ENCODE data around the gene PLA2G6. TPM values are rescaled to one million over a fixed set of nuclear protein-coding genes. Genes with fewer than 3 reads are reported as not detected.

PLA2G6 gene
- total and polyA plus RNA-seq, 2 of the 13 experiments (the other 11 are each of a cell fraction or from before 2014, with no cell fraction given), result 4.8 to 11.5 TPM

GRCh38 chr22:38163844-38164550 is 17.6 kb downstream of the PLA2G6 start (continued):
- 0 out of 2 replicates have a peak, but pooled peaks have one; percentile 8 for TF ChIP-seq HMG20B (CRISPR knock-in tag; conservative IDR thresholded peaks at IDR 0.05)
- TF ChIP-seq HNF1B (CRISPR knock-in tag; IDR thresholded peaks at IDR 0.05), result peak; percentile 89
- TF ChIP-seq ZNF780A (CRISPR knock-in tag; IDR thresholded peaks at IDR 0.05), result no peak
- no peak for TF ChIP-seq ZFP37 (CRISPR knock-in tag; IDR thresholded peaks at IDR 0.05; ENCODE audit: borderline replicate concordance)
- no peak for TF ChIP-seq GLMP (CRISPR knock-in tag; IDR thresholded peaks at IDR 0.05; ENCODE audit: borderline replicate concordance)
- TF ChIP-seq STAG1 (CRISPR knock-in tag; IDR thresholded peaks at IDR 0.05), result no peak
- TF ChIP-seq MBD4 (IDR thresholded peaks at IDR 0.05; ENCODE audit: borderline replicate concordance, low read length), result no peak
- TF ChIP-seq MXI1 (IDR thresholded peaks at IDR 0.05; ENCODE audit: borderline replicate concordance, low read depth, low read length), result no peak
- no peak for TF ChIP-seq HNRNPUL1 (IDR thresholded peaks at IDR 0.05; ENCODE audit: low read depth, low read length)
- no peak for TF ChIP-seq JARID2 (CRISPR knock-in tag; IDR thresholded peaks at IDR 0.05; ENCODE audit: insufficient replicate concordance)
- TF ChIP-seq TOE1 (CRISPR knock-in tag; IDR thresholded peaks at IDR 0.05), result no peak
- no peak for TF ChIP-seq CHD2 (IDR thresholded peaks at IDR 0.05; ENCODE audit: low read depth, low read length)
- no peak for TF ChIP-seq GMEB2 (CRISPR knock-in tag; IDR thresholded peaks at IDR 0.05; ENCODE audit: low read depth)
- TF ChIP-seq, protein P1, sequence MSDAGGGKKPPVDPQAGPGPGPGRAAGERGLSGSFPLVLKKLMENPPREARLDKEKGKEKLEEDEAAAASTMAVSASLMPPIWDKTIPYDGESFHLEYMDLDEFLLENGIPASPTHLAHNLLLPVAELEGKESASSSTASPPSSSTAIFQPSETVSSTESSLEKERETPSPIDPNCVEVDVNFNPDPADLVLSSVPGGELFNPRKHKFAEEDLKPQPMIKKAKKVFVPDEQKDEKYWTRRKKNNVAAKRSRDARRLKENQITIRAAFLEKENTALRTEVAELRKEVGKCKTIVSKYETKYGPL (CRISPR knock-in tag; IDR thresholded peaks at IDR 0.05), result no peak
- TF ChIP-seq EEA1 (CRISPR knock-in tag; IDR thresholded peaks at IDR 0.05; ENCODE audit: borderline replicate concordance), result no peak
- TF ChIP-seq, protein P2, sequence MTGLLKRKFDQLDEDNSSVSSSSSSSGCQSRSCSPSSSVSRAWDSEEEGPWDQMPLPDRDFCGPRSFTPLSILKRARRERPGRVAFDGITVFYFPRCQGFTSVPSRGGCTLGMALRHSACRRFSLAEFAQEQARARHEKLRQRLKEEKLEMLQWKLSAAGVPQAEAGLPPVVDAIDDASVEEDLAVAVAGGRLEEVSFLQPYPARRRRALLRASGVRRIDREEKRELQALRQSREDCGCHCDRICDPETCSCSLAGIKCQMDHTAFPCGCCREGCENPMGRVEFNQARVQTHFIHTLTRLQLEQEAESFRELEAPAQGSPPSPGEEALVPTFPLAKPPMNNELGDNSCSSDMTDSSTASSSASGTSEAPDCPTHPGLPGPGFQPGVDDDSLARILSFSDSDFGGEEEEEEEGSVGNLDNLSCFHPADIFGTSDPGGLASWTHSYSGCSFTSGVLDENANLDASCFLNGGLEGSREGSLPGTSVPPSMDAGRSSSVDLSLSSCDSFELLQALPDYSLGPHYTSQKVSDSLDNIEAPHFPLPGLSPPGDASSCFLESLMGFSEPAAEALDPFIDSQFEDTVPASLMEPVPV (CRISPR knock-in tag; IDR thresholded peaks at IDR 0.05), result no peak
- TF ChIP-seq PHF5A (CRISPR knock-in tag; IDR thresholded peaks at IDR 0.05; ENCODE audit: low read depth, unreplicated experiment), result no peak
- TF ChIP-seq TARDBP (CRISPR knock-in tag; IDR thresholded peaks at IDR 0.05), result no peak
- no peak for TF ChIP-seq XRCC5 (optimal IDR thresholded peaks at IDR 0.05; ENCODE audit: low read length)
- TF ChIP-seq FOXC1 (CRISPR knock-in tag; IDR thresholded peaks at IDR 0.05; ENCODE audit: borderline replicate concordance), result no peak
- peak; percentile 78 for TF ChIP-seq TGIF2 (CRISPR knock-in tag; IDR thresholded peaks at IDR 0.05)
- no peak for TF ChIP-seq ZNF317 (CRISPR knock-in tag; IDR thresholded peaks at IDR 0.05)
- peak; percentile 47; the same call in 1 of the 2 replicates for TF ChIP-seq GATA4 (IDR thresholded peaks at IDR 0.05; ENCODE audit: borderline replicate concordance, low read depth)
- TF ChIP-seq NFYC (CRISPR knock-in tag; IDR thresholded peaks at IDR 0.05), result no peak
- no peak for TF ChIP-seq RELA (CRISPR knock-in tag; IDR thresholded peaks at IDR 0.05)
